ENCODE measurements around the gene ATP9A.

- TF ChIP-seq CTCF (IDR thresholded peaks at IDR 0.05) (no peak), POLR2A (IDR thresholded peaks at IDR 0.05) (no peak)
Observed at GRCh38 chr20:51560550-51561307, 207.5 kb downstream of the ATP9A start.
